ENCODE data around the gene HAND2.

The HAND2 gene

GRCh38 chr4:173511787-173512361, 18.2 kb downstream of the HAND2 start:
- Histone ChIP-seq H3K27me3 (ENCODE audit: insufficient read depth, low read depth) (no peaks in the 10 kb centered on the region), H3K4me3 (IDR thresholded peaks at IDR 0.05; ENCODE audit: insufficient read depth, low read depth, low read length) (no peak overlapping the region), H3K4me2 (no peak overlapping the region), H3K4me1 (ENCODE audit: low read depth, poor library complexity, severe bottlenecking) (no peaks in the 10 kb centered on the region), H2AFZ (ENCODE audit: low read depth) (no peak overlapping the region), H3K36me3 (ENCODE audit: insufficient read depth) (no peaks in the 10 kb centered on the region), H3K79me2 (ENCODE audit: insufficient read depth, low read depth) (no peaks in the 10 kb centered on the region), H3K9ac (no peak overlapping the region), H3K27ac (no peak overlapping the region), H4K20me1 (ENCODE audit: insufficient read depth) (no peaks in the 10 kb centered on the region)
- no peak for TF ChIP-seq CTCF (conservative IDR thresholded peaks at IDR 0.05; ENCODE audit: low read depth, low read length)

GRCh38 chr4:173509036-173510001, 20.7 kb downstream of the HAND2 start:
- TF ChIP-seq CTCF (conservative IDR thresholded peaks at IDR 0.05; ENCODE audit: low read depth, low read length), result no peak
- H3K4me2 ChIP-seq, result no peak overlapping the region
- H4K20me1 ChIP-seq (ENCODE audit: insufficient read depth), result no peaks in the 10 kb centered on the region
- H3K27me3 ChIP-seq (ENCODE audit: insufficient read depth, low read depth), result no peaks in the 10 kb centered on the region
- H3K79me2 ChIP-seq (ENCODE audit: insufficient read depth, low read depth), result no peaks in the 10 kb centered on the region
- H3K36me3 ChIP-seq (ENCODE audit: insufficient read depth), result no peaks in the 10 kb centered on the region
- no peak overlapping the region for H3K4me3 ChIP-seq (IDR thresholded peaks at IDR 0.05; ENCODE audit: insufficient read depth, low read depth, low read length)
- no peak overlapping the region for H3K9ac ChIP-seq
- no peak overlapping the region for H3K27ac ChIP-seq
- peaks cover 7% of the 10 kb centered on the region for H3K4me1 ChIP-seq (ENCODE audit: low read depth, poor library complexity, severe bottlenecking)
- H2AFZ ChIP-seq (ENCODE audit: low read depth), result no peak overlapping the region

- no peak overlapping the region for H3K4me3 ChIP-seq (IDR thresholded peaks at IDR 0.05; ENCODE audit: insufficient read depth, low read depth, low read length)
- H3K36me3 ChIP-seq (ENCODE audit: insufficient read depth), result no peaks in the 10 kb centered on the region
- peaks cover 7% of the 10 kb centered on the region for H3K4me1 ChIP-seq (ENCODE audit: low read depth, poor library complexity, severe bottlenecking)
- H3K9ac ChIP-seq, result no peak overlapping the region
- no peak for TF ChIP-seq CTCF (conservative IDR thresholded peaks at IDR 0.05; ENCODE audit: low read depth, low read length)
- H3K4me2 ChIP-seq, result no peak overlapping the region
- H4K20me1 ChIP-seq (ENCODE audit: insufficient read depth), result no peaks in the 10 kb centered on the region
- H2AFZ ChIP-seq (ENCODE audit: low read depth), result no peak overlapping the region
- no peak overlapping the region for H3K27ac ChIP-seq
- H3K27me3 ChIP-seq (ENCODE audit: insufficient read depth, low read depth), result no peaks in the 10 kb centered on the region
- no peaks in the 10 kb centered on the region for H3K79me2 ChIP-seq (ENCODE audit: insufficient read depth, low read depth)
Observed at GRCh38 chr4:173508386-173509035, 21.5 kb downstream of the HAND2 start.

DNA sequence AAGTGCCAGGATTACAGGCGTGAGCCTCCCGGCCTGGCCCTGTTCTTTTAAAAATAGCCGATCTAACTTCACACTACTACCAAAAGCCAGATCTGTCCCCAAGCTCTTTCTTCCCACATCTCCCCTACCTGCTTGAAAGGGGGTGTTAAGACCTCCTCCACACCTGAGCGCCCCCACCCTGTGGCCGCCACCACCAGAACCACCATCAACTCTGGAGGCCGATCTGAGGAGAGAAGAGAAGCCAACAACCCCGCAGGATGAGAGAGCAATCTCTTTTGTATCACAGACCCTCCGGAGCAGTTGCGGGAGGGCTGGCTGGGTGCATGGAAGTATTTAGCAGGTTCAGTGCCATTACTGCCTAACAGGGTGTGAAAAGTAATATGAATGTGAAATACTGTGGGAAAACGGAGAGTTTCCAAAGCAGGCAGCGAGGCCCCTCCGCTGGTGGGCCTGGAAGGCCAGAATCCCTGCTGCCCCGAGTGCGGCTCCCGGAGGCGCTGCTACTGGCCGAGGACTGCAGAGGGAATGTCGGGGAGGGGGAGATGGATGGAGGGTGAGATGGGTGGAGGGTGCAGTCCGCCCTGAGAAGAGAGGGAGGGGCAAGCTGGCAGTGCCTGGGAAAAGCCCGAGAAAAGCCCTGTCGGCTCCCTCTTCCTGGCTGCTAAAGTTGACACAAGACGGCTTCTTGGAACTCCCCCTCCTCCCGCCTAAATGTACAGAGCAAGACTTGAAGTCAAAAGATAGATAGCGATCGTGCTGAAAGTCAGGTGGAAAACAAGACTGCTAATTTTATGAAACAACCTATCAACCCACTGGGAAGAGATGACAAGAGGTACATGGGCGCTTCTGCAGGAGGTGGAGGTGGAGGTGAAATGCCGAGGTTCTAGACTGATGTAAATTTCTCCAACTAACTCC, 22.3 kb downstream of the HAND2 start:
- Histone ChIP-seq H3K9ac (no peak overlapping the region), H3K4me3 (IDR thresholded peaks at IDR 0.05; ENCODE audit: insufficient read depth, low read depth, low read length) (no peak overlapping the region), H3K27ac (no peak overlapping the region), H3K36me3 (ENCODE audit: insufficient read depth) (no peaks in the 10 kb centered on the region), H3K27me3 (ENCODE audit: insufficient read depth, low read depth) (no peaks in the 10 kb centered on the region), H3K4me1 (ENCODE audit: low read depth, poor library complexity, severe bottlenecking) (peaks cover 7% of the 10 kb centered on the region), H2AFZ (ENCODE audit: low read depth) (no peak overlapping the region), H3K4me2 (no peak overlapping the region), H4K20me1 (ENCODE audit: insufficient read depth) (no peaks in the 10 kb centered on the region), H3K79me2 (ENCODE audit: insufficient read depth, low read depth) (no peaks in the 10 kb centered on the region)
- no peak for TF ChIP-seq CTCF (conservative IDR thresholded peaks at IDR 0.05; ENCODE audit: low read depth, low read length)

All from KMS-11 (cell line).